Activated effector memory CD4-positive, alpha-beta T cell treated with Interleukin-2 at 50 U/mL for 16 hours (primary cell): ENCODE measurements around the gene TCF7.

Source experiments
- DNase-seq: peaks from one replicate; pipeline ENCODE4 v3.0.0-alpha.2; 2020

Gene TCF7

GRCh38 chr5:134114886-134115805 is 665 bp downstream of the TCF7 start:
- peak; percentile 75 for DNase-seq

- DNase-seq: no peak
Measured at GRCh38 chr5:134115806-134116175, 1.3 kb downstream of the TCF7 start.

DNA sequence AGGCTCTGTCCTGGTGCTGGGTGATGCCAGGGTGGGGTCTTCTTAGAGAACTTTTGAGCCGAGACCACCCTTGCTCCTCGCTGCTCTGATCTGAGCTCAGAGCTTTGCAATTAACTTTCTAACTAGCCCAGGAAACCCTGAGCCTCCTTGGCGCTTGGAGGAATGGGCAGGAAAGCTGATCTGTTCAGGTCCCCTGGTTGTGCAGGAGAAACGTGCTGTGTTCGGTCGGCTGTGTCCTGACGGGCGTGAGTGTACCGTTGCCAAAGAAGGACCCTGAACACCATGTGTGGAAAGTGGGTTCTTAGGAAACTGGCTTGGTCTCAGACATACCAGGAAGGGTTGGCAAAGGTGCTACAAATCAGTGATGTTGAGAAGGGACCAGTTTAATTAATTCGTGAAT is 1.8 kb downstream of the TCF7 start:
- DNase-seq: no peak

DNA sequence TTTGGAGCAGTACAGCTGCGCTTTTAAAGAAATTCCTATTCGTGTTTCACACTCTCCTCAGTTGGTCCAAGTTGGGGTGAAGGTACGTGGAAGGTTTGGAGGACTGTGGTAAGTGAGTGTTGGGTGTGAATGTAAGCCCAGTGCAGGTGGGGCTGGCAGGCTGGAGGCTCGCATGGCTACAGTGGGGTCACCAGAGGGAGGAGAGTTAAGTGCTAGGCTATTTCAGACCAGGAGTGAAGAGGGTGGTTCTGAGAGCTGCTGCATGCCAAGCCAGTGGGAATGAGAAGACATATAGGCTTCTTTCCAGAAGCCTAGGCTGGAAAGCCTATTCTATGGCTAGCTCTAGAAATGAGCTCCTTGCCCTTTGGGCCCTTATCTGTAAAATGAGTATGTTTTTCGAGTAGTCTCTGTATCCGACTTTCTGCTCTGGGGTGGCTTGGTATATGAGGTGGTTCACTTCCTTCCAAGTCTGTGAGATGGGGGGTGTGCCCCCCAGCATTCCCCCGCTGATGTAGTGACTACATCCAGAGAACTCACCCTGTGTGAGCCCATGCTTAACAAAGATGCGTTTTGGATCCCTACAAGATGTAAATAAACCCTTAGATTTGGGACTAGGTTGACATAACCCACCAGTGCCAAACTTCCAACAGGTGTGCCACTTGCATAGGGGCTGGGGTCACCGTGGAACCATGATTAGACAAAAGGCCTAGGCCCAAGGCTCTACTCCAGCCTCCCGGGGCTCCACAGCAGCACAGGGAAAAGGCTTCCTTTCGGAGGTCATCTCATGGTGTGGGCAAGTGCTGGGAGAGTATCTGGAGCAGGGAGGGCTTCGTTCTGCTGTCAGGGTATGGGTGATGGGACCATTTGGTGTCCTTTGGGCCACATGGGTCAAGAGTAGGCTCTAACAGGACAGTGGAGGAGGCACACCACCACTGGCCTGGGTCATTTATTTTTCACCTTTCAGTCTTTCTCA is 2.6 kb downstream of the TCF7 start:
- DNase-seq: no peak

GRCh38 chr5:134118212-134118835 is 3.8 kb downstream of the TCF7 start:
- no peak for DNase-seq

DNA sequence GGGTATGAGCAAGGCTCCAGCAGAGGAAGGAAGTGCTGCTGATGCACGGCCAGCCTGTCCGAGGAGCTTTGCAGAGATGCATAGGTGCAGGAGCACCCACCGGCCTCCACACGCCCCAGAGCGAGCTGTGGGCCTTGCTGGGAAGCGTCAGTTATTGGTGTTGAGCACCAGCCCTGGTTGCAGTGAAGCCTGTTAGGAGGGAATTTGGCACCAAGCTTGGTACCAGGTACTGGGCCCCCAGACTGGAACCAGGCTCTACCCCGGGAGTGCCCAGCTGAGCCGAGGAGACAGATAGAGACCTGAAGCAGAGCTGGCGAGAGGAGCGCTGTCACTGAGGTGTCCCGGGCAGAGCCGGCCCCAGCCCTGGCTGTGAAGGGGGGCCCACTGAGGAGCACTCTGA is 5.2 kb downstream of the TCF7 start:
- no peak for DNase-seq

DNA sequence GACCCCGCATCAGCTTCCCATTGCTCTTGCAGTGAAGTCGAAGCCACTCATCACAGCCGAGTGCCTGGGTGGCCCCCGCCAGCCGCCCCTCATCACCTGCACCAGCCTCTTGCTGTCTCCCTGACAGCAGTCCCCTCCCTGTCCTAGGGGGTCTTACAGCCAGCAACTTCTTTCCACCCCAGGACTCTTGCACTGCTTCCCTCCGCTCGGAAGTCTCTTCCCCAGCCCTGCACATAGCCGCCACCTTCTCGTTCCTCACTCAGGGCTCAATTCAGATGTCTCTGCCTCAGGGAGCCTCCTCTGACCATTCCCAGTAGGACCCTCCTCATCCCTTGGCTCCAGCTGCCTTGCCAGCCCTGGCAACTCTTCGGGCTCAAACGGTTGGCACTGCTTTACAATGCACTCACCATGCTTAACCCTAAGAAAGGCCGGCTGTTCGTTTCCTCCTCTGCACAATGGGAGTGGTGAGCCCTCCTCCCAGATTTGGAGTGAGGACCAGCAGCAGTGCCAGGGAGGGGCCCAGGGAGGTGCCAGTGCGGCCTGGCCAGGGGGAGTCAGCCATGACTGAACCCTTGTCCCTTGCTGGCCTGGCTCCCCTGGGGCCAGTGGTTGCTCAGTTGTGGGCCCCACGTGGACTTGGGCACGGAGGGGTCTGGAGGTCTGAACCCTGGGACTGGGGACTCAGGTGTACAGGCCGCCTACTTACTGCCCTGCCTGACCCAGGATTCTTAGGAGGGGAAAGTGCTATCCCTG is 6.1 kb downstream of the TCF7 start:
- no peak for DNase-seq

DNA sequence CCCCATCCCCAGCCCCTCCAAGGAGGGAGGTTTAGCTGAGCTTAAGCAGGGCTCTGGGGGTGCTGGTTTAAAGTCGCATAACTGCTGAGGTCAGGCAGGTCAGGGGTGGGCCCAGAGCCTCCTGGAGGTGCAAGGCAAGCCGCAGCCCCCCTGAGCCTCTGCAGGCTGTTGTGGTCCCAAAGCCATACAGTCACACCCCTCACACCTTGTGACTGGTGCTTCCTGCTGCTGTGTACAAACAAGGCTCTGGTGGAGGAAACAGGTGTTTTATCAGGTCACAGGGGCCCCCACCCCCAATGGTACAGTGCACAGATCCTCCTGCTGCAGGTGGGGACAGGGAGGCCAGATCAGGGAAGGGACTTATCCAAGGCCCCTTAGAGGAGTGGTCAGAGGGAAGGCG is 8.0 kb downstream of the TCF7 start:
- DNase-seq: peak; percentile 64

DNA sequence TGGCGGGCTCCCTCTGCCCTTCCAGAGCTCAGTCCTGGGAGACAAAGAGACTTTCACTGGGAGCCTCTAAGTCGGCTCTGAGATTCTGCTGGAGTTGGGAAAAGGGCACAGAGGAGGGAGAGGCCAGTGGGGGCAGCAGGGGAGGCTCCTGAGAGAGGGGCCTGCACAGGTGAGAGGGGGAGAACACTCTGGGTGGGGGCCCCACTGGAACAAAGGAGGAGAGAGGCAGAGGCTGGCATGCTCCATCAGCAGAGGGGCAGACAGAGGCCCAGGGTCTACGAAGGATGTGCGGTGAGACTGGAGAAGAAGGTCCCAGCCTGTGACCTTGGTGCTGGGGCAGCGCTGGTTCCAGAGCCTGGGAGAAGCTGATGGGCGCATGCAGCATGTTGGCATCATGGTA is 8.9 kb downstream of the TCF7 start:
- no peak for DNase-seq

DNA sequence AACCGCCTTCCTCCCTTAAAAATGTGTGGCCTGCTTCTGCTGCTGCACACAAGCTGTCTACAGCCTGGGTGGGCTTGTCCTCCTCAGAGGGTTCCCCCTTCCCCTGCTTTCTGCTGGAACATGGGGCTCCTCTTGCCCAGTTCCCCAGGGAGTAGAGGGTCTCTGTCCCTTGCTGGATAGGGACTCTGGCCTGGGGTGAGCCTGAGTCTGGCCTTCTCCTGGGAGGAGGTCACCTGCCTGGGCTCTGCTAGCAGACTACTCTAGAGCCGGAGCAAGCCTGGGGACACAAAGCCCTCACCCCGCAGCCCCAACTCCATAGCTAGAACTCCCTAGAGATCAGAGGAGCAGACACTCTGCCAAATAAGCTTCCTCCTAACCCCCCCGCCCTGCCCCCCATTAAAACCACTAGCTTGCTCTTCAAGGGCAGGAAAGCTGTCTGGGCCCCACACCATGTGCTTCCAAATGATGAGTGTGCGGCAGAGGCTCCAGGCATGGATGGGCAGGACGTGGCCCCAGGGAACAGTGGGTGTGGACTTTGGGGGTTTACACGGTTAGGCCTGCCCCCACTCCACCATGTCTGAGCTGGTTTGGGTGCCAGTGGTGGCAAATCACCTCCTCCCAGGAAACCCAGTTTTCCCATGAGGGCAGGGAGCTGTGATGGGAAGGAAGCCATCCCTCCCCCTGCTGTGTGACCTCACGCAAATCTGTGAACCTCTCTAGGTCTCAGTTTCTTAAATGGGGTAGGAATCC is 10.0 kb downstream of the TCF7 start:
- no peak for DNase-seq

DNA sequence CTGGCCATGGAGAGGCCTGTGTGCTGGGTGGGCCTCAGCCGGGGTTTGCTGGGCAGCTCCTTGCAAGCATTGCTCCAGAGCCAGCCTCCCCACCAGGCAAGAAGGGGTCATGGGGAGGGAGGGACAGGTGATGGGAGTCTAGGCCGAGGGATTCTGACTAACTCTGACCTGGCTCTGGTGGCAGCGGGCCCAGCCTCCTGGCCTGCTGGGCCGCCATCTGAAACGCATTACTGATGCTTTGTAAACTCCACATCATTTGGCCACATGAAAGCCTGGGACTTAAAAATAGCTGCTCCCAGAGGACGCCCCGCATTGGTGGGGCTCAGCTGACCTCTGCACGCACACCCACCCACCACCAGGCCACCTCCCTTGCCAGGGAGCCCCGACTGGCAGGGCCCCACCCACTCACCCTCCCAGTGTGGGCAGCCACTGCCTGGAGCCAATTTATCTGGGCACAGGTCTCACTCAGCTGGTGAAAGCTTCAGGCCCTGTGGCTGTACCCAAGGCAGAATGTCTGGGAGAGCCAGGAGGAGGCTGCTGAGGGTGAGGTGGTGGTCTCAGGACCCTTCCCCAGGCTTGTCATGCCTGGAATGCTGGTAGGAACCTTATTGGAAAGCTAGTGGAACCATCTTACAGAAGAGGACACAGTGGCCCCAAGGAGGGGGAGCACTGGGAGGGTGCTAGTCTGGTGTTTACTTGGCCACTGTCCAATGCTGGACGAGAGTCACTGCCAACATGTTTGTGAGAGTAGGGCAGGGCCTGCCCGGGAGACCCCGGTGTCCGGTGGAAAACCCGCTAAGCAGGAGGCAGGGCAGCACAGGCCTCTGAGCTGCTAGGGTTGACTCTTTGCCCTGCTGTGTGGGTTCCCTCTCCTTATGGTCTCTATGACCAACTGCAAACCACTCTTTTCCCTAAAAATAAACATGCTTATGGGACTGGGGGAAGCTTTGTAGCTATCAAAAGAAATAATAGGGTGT is 10.8 kb downstream of the TCF7 start:
- DNase-seq: no peak

GRCh38 chr5:134127376-134127861 is 12.9 kb downstream of the TCF7 start:
- DNase-seq: no peak

GRCh38 chr5:134127988-134128647 is 13.6 kb downstream of the TCF7 start:
- DNase-seq: no peak

GRCh38 chr5:134128648-134128995 is 14.1 kb downstream of the TCF7 start:
- no peak for DNase-seq

DNA sequence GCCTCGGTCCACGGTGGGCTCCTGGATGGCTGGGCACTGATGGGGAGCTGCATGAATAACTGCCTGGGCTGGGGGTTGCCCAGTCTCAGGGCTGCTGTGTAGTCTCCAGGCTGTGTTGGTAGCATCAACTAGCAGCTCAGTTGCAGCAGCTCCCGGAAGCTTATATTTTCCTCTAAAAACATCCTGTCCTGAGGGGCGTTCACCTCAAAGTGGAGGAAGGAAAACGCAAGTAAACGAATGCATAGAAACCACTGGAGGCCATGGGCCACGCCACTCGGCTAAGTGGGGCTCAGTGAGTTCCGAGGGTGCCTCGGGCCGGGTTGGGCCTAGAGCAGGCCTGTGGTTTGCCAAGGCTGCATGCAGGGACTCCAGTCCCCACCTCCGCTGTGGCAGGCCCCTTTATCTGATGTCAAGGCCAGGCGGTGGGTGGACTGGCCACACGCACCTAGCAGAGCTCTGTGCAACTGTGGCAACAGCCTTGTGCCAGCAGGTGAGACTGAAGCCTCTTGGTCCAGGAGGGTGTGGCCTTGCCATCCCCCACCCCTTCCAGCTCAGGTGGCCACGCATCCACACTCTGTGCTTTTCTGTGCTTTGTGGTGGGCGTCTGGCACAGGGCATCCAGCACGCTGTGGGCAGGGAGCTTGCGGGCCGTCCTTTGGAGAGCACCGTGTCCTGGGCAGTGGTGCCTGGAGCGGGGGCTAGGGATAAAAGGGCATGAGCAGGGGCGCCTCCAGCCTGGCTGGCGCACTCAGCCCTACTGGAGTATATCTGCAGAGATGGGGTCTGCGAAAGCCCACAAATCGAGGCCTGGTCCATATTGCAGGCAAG is 15.1 kb downstream of the TCF7 start:
- peak; percentile 35 for DNase-seq

- no peak for DNase-seq
Measured at GRCh38 chr5:134130239-134130945, 15.9 kb downstream of the TCF7 start.

DNA sequence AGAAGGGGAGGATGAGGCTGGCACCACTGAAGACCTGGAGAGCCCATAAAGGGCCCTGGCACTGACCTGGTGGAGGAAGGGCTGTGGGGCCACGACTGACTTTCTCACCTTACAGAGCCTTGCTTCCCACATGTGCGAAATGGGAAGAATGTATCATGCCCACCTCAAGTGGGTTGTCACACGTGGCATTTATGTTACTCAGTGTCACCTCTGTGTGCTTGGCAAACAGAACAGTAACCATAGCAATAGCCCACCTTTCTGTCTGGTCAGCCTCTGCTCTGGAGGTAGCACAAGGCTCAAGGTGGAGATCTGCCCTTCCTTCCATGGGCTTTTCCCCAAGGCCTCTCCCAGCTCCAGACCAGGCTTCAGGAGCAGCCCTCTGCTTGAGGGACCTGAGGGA is 16.7 kb downstream of the TCF7 start:
- DNase-seq: no peak
